NT2/D1 (cell line): ENCODE measurements around the gene MPO.

ENCODE experiments used
- DNase-seq: peaks from one replicate; pipeline ENCODE4 v3.0.0-alpha.2; 2011; ENCODE audit warnings: low read depth, low spot score
- H3K27me3 ChIP-seq: 2 replicates; pipeline ENCODE4 v1.6.0; 2011; ENCODE audit warnings: mild to moderate bottlenecking; ENCODE audit not compliant: insufficient read length, insufficient read depth
- H3K36me3 ChIP-seq: 2 replicates; pipeline ENCODE4 v1.6.1; 2011; ENCODE audit warnings: mild to moderate bottlenecking, low read length, mixed read lengths; ENCODE audit not compliant: insufficient read depth, insufficient read length
- H3K4me1 ChIP-seq: 2 replicates; pipeline ENCODE4 v1.5.1; 2011; ENCODE audit not compliant: insufficient read depth, insufficient read length
- H3K4me3 ChIP-seq: 2 replicates; pipeline ENCODE4 v1.5.1; 2011; ENCODE audit warnings: low read depth; ENCODE audit not compliant: insufficient read length
- H3K9ac ChIP-seq: 2 replicates; pipeline ENCODE4 v1.6.0; 2011; ENCODE audit warnings: low read depth; ENCODE audit not compliant: insufficient read length
- H3K9me3 ChIP-seq: 2 replicates; pipeline ENCODE4 v1.5.1; 2011; ENCODE audit warnings: mild to moderate bottlenecking, low read length; ENCODE audit not compliant: insufficient read depth
- SUZ12 ChIP-seq: IDR thresholded peaks from 2 replicates; pipeline ENCODE4 v1.6.1; 2011; ENCODE audit not compliant: insufficient read length, insufficient read depth; ENCODE audit errors: extremely low read depth
- YY1 ChIP-seq: IDR thresholded peaks from 2 replicates; pipeline ENCODE4 v1.6.1; 2011; ENCODE audit not compliant: insufficient read length, insufficient read depth
- ZNF274 ChIP-seq: IDR thresholded peaks from 2 replicates; pipeline ENCODE4 v1.6.1; 2011; ENCODE audit warnings: mild to moderate bottlenecking, low read depth, low read length

The MPO gene

DNA sequence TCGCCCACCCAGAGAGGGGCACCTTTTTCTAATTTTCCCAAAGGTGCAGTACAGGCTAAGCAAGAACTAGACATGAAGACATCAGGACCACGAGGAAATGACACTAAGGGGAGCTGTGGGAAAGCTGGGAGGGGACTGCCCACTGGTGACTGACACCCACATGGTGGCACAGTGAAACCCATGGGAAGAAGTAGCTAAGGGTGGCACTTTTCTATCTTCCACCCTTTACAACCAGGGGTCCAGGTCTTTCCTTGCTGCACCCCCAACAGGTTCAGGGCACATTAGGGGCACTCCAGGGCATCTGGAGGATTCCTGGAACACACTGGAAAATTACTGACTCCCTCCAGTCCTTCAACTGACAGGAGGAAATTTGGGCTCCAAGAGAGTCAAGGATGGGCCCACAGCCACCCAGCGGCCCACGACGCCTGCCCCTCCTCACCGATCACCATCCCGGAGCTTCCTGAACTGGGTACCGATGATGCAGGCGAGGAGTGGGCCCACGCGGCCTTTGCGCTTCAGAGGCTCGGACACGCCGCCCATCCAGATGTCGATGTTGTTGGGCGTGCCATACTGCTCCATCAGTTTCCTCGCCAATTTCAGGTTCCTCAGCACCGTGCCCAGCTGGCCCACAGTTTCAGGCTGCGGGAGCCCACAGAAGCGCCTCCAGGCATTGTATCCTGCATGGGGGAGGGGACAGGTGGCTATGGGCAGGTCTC is 9.4 kb downstream of the MPO start:
- Histone ChIP-seq H3K4me1 (no peaks in the 10 kb centered on the region), H3K4me3 (no peak overlapping the region), H3K9ac (no peak overlapping the region), H3K9me3 (no peaks in the 10 kb centered on the region), H3K36me3 (no peaks in the 10 kb centered on the region), H3K27me3 (no peaks in the 10 kb centered on the region)
- TF ChIP-seq SUZ12 (no peak), YY1 (no peak), ZNF274 (no peak)
- DNase-seq, result no peak

DNA sequence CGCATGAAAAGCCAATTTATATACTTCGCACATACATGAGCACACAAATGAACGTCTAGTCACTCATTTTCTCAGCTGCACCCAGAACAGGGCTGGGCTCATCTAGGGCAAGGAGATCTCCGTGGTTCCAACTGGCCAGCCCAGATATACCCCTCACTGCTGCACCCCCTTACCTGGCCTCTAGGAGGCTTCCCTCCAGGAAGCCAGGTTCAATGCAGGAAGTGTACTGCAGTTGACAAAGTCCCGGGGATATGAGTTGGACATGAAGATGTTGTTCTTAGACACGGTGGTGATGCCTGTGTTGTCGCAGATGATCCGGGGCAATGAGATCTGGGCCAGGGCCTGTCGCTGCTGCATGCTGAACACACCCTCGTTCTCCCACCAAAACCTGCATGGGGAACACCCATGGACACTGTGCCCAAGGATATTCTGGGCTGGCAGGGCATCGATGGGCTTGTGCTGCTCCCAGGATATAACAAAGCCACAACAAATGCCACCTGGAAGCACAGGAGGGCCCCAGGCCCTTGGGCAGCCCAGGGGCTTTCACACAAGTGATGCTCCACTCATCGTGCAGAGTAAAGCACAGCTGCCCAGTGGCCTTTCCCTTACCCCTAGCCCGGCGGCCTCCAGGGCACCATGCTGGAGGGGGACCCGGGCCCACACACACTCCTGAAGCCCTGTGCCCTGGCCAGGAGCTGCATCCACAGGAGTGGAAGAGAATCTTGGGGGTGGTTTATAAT is 10.1 kb downstream of the MPO start:
- no peaks in the 10 kb centered on the region for H3K4me1 ChIP-seq
- H3K9ac ChIP-seq, result no peak overlapping the region
- no peak for TF ChIP-seq YY1
- no peak for TF ChIP-seq SUZ12
- no peak for TF ChIP-seq ZNF274
- no peak overlapping the region for H3K4me3 ChIP-seq
- no peaks in the 10 kb centered on the region for H3K36me3 ChIP-seq
- H3K27me3 ChIP-seq, result no peaks in the 10 kb centered on the region
- no peaks in the 10 kb centered on the region for H3K9me3 ChIP-seq
- DNase-seq, result no peak

DNA sequence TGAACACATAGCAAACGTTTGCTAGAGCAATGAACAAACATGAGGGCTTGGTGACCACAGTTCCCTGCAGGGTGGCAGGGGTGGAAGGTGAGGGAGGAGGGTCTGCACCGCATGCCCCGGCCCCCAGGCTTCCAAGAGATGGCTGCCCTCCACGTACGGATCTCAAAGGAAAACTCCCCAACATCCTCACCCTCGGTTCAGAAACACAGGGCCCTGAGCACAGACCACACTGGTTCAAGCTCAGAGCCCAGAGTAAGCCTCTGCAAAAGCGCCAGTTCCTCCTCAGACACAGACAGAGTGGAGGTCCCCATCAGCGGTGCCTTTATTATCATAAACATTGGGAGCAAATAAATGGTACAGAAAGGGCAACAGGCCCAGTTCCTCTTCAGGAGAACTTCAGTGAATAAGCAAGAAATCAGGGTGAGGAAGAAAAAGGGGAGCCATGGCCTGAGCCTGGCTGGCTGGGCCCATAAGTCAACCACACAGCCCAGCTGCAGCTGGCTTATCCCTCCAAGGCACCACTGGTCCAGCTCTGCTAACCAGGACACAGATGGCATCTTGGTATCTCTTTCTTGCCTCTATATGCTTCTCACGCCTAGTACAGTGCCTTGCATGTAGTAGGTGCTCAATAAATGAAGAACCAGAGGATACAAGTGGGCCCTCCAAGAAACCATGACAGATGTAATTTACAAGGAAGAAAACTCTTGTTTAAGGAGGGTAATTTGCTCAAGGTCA is 11.0 kb downstream of the MPO start:
- H3K9me3 ChIP-seq, result no peaks in the 10 kb centered on the region
- no peaks in the 10 kb centered on the region for H3K4me1 ChIP-seq
- no peak for TF ChIP-seq SUZ12
- TF ChIP-seq ZNF274, result no peak
- TF ChIP-seq YY1, result no peak
- DNase-seq, result no peak
- no peak overlapping the region for H3K4me3 ChIP-seq
- H3K27me3 ChIP-seq, result peaks cover 1% of the 10 kb centered on the region
- no peaks in the 10 kb centered on the region for H3K36me3 ChIP-seq
- no peak overlapping the region for H3K9ac ChIP-seq

- TF ChIP-seq YY1, result no peak
- TF ChIP-seq ZNF274, result no peak
- no peak for TF ChIP-seq SUZ12
- no peaks in the 10 kb centered on the region for H3K36me3 ChIP-seq
- no peak for DNase-seq
- H3K4me3 ChIP-seq, result no peak overlapping the region
- H3K9ac ChIP-seq, result no peak overlapping the region
- H3K27me3 ChIP-seq, result peaks cover 3% of the 10 kb centered on the region
- H3K9me3 ChIP-seq, result no peaks in the 10 kb centered on the region
- H3K4me1 ChIP-seq, result no peaks in the 10 kb centered on the region
Measured at GRCh38 chr17:58268774-58269556, 11.8 kb downstream of the MPO start.

GRCh38 chr17:58268326-58268725 is 12.4 kb downstream of the MPO start:
- H3K4me3 ChIP-seq, result no peak overlapping the region
- DNase-seq, result no peak
- H3K27me3 ChIP-seq, result peaks cover 3% of the 10 kb centered on the region
- no peaks in the 10 kb centered on the region for H3K9me3 ChIP-seq
- H3K4me1 ChIP-seq, result no peaks in the 10 kb centered on the region
- H3K36me3 ChIP-seq, result no peaks in the 10 kb centered on the region
- no peak for TF ChIP-seq SUZ12
- TF ChIP-seq YY1, result no peak
- TF ChIP-seq ZNF274, result no peak
- H3K9ac ChIP-seq, result no peak overlapping the region

DNA sequence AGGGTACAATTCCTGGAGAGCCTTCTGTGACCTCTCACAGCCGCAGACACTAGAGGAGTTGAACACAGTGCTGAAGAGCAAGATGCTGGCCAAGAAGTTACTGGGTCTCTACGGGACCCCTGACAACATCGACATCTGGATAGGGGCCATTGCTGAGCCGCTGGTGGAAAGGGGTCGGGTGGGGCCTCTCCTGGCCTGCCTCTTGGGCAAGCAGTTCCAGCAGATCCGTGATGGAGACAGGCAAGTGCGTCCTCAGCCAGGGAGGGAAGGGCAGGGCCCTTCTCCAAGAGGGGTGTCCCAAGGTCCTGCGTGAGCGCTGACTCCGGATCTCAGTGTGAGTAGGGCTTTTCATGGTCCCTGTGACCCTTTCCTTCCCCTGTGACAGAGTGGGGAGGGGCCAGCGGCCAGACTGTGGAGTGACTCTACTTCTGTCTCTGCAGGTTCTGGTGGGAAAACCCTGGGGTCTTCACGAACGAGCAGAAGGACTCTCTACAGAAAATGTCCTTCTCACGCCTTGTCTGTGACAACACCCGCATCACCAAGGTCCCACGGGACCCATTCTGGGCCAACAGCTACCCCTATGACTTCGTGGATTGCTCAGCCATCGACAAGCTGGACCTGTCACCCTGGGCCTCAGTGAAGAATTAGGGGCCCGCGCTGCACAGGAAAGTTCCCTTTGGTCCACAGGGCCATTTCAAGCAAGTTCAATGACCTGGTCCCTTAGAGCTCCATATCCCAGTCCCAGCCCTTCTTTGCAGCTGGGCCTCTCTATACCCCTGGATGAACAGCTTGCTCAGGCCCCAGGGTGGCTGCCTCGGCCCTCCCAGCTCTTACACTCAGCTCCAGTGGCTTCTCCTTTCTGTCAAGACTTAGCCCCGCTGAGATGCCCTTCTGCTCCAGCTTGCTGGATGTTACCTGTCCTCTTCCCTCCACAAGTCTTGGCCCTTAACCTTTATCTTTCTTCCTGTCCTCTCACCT is 13.1 kb downstream of the MPO start:
- DNase-seq, result no peak
- peaks cover 3% of the 10 kb centered on the region for H3K27me3 ChIP-seq
- no peak overlapping the region for H3K4me3 ChIP-seq
- TF ChIP-seq SUZ12 (no peak), ZNF274 (no peak), YY1 (no peak)
- H3K36me3 ChIP-seq, result no peaks in the 10 kb centered on the region
- no peaks in the 10 kb centered on the region for H3K4me1 ChIP-seq
- no peak overlapping the region for H3K9ac ChIP-seq
- H3K9me3 ChIP-seq, result no peaks in the 10 kb centered on the region
